IPS-18c (cell line): Measurements from ENCODE around the gene PCK2.

Source experiments
- H3K4me3 ChIP-seq: 2 replicates; pipeline ENCODE4 v1.7.0; 2013; ENCODE audit warnings: low read depth, mild to moderate bottlenecking, low read length, moderate library complexity; ENCODE audit not compliant: insufficient read depth
- H3K9me3 ChIP-seq: one replicate; pipeline ENCODE4 v1.6.1; 2013; ENCODE audit warnings: mild to moderate bottlenecking, low read length, moderate library complexity; ENCODE audit not compliant: control insufficient read depth, insufficient read depth

The PCK2 gene

GRCh38 chr14:24085215-24085614 is 8.9 kb upstream of the PCK2 start:
- Histone ChIP-seq H3K4me3 (no peak overlapping the region), H3K9me3 (no peaks in the 10 kb centered on the region)

GRCh38 chr14:24086193-24086955 is 7.7 kb upstream of the PCK2 start:
- Histone ChIP-seq H3K9me3 (no peaks in the 10 kb centered on the region), H3K4me3 (no peak overlapping the region)

- Histone ChIP-seq H3K9me3 (no peaks in the 10 kb centered on the region), H3K4me3 (no peak overlapping the region)
Measured at GRCh38 chr14:24087004-24087403, 7.1 kb upstream of the PCK2 start.

GRCh38 chr14:24088095-24088494 is 6.0 kb upstream of the PCK2 start:
- Histone ChIP-seq H3K9me3 (no peaks in the 10 kb centered on the region), H3K4me3 (no peak overlapping the region)

GRCh38 chr14:24089890-24090289 is 4.2 kb upstream of the PCK2 start:
- no peak overlapping the region for H3K4me3 ChIP-seq
- no peaks in the 10 kb centered on the region for H3K9me3 ChIP-seq

GRCh38 chr14:24092110-24092504 is 2.0 kb upstream of the PCK2 start:
- no peak overlapping the region for H3K4me3 ChIP-seq
- H3K9me3 ChIP-seq = no peaks in the 10 kb centered on the region

GRCh38 chr14:24092505-24093206 is 1.5 kb upstream of the PCK2 start:
- H3K9me3 ChIP-seq = no peaks in the 10 kb centered on the region
- no peak overlapping the region for H3K4me3 ChIP-seq

GRCh38 chr14:24093207-24093900 is 757 bp upstream of the PCK2 start:
- Histone ChIP-seq H3K9me3 (no peaks in the 10 kb centered on the region), H3K4me3 (peak overlapping the region; percentile 9; the same call in 1 of the 2 replicates)

GRCh38 chr14:24094841-24095270 is 745 bp downstream of the PCK2 start:
- peak overlapping the region; percentile 85 for H3K4me3 ChIP-seq
- no peaks in the 10 kb centered on the region for H3K9me3 ChIP-seq

GRCh38 chr14:24095271-24096068 is 1.4 kb downstream of the PCK2 start:
- Histone ChIP-seq H3K9me3 (no peaks in the 10 kb centered on the region), H3K4me3 (peak overlapping the region; percentile 85)

GRCh38 chr14:24096545-24097181 is 2.6 kb downstream of the PCK2 start:
- Histone ChIP-seq H3K9me3 (no peaks in the 10 kb centered on the region), H3K4me3 (no peak overlapping the region)

- no peaks in the 10 kb centered on the region for H3K9me3 ChIP-seq
Measured at GRCh38 chr14:24098229-24098926, 4.3 kb downstream of the PCK2 start.

GRCh38 chr14:24098927-24099813 is 5.1 kb downstream of the PCK2 start:
- no peaks in the 10 kb centered on the region for H3K9me3 ChIP-seq
- H3K4me3 ChIP-seq = no peak overlapping the region

More at GRCh38 chr14:24098229-24098926, 4.3 kb downstream of the PCK2 start:
- H3K4me3 ChIP-seq = no peak overlapping the region

GRCh38 chr14:24100197-24100981 is 6.3 kb downstream of the PCK2 start:
- Histone ChIP-seq H3K4me3 (no peak overlapping the region), H3K9me3 (no peaks in the 10 kb centered on the region)

GRCh38 chr14:24100982-24101494 is 6.9 kb downstream of the PCK2 start:
- Histone ChIP-seq H3K4me3 (no peak overlapping the region), H3K9me3 (no peaks in the 10 kb centered on the region)
